WTC11 (cell line): Measurements from ENCODE around the gene RPL29. TPM values are rescaled to one million over a fixed set of nuclear protein-coding genes. Genes with fewer than 3 reads are reported as not detected.

ENCODE experiments used
- ATAC-seq: fragments of 200-7000 bp; cut with Tn5 transposase; 2 replicates; pipeline ENCODE4 v1.10.0; 2021; ENCODE audit warnings: mild to moderate bottlenecking, moderate library complexity
- CTCF ChIA-PET: fragments of 300-600 bp; sonication (Branson Sonifier 250); formaldehyde crosslinking; loops from one replicate; lab custom pipeline; 2021; ENCODE audit warnings: antibody characterized with exemption; lab: Charles Lee
- POLR2A ChIA-PET: fragments of 350-600 bp; sonication (Branson Sonifier 250); formaldehyde crosslinking; loops from one replicate; lab custom pipeline; 2021; ENCODE audit warnings: antibody characterized with exemption; lab: Charles Lee
- DNase-seq: peaks from one replicate; pipeline ENCODE4 v3.0.0; 2021; ENCODE audit warnings: low spot score
- H3K27ac Mint-ChIP-seq: 2 replicates; pipeline ENCODE4 v1.8.0; 2021; ENCODE audit warnings: mixed read lengths
- H3K27me3 Mint-ChIP-seq: 2 replicates; pipeline ENCODE4 v1.8.0; 2021; ENCODE audit warnings: low read depth, mild to moderate bottlenecking, moderate library complexity, mixed read lengths
- H3K36me3 Mint-ChIP-seq: 2 replicates; pipeline ENCODE4 v1.8.0; 2021; ENCODE audit warnings: mixed read lengths
- H3K4me1 Mint-ChIP-seq: 2 replicates; pipeline ENCODE4 v1.8.0; 2022; ENCODE audit warnings: mixed read lengths
- H3K4me3 Mint-ChIP-seq: 2 replicates; pipeline ENCODE4 v1.8.0; 2021; ENCODE audit warnings: mild to moderate bottlenecking, moderate library complexity, mixed read lengths
- H3K9me3 Mint-ChIP-seq: 2 replicates; pipeline ENCODE4 v1.8.0; 2021; ENCODE audit warnings: mixed read lengths
- AFF4 ChIP-seq: sonication (generic); formaldehyde crosslinking; IDR thresholded peaks from 2 replicates; pipeline ENCODE4 v1.8.1; 2023; ENCODE audit warnings: mild to moderate bottlenecking, missing genetic modification reagents, borderline replicate concordance
- E2F5 ChIP-seq: sonication (generic); formaldehyde crosslinking; IDR thresholded peaks from 2 replicates; pipeline ENCODE4 v1.8.1; 2022; ENCODE audit warnings: mild to moderate bottlenecking, moderate library complexity, missing genetic modification reagents
- JUN ChIP-seq: sonication (generic); formaldehyde crosslinking; IDR thresholded peaks from 2 replicates; pipeline ENCODE4 v1.8.0; 2023; ENCODE audit warnings: mild to moderate bottlenecking, missing genetic modification reagents
- NFYB ChIP-seq: sonication (generic); formaldehyde crosslinking; conservative IDR thresholded peaks from 2 replicates; pipeline ENCODE4 v1.8.0; 2022; ENCODE audit warnings: low read depth, missing genetic modification reagents
- NR1H2 ChIP-seq: sonication (generic); formaldehyde crosslinking; IDR thresholded peaks from 2 replicates; pipeline ENCODE4 v1.9.0; 2021; ENCODE audit warnings: mild to moderate bottlenecking, moderate library complexity, missing genetic modification reagents
- TCF7 ChIP-seq: sonication (generic); formaldehyde crosslinking; IDR thresholded peaks from 2 replicates; pipeline ENCODE4 v1.8.0; 2022; ENCODE audit warnings: mild to moderate bottlenecking, low read depth, missing genetic modification reagents, moderate library complexity
- ZNF281 ChIP-seq: sonication (generic); formaldehyde crosslinking; IDR thresholded peaks from 2 replicates; pipeline ENCODE4 v1.8.0; 2023; ENCODE audit warnings: mild to moderate bottlenecking, missing genetic modification reagents
- ZNF532 ChIP-seq: fragments of 250-450 bp; sonication (Bioruptor Pico); IDR thresholded peaks from 2 replicates; pipeline ENCODE4 v1.9.0; 2021; ENCODE audit warnings: mild to moderate bottlenecking, borderline replicate concordance
- total RNA-seq: library from RNA; stranded (reverse); gene quantifications from 3 replicates; pipeline ENCODE4 v1.2.3, GENCODE V29; 2021
- TF ChIP-seq, protein P1 (sequence below): sonication (generic); formaldehyde crosslinking; conservative IDR thresholded peaks from 2 replicates; pipeline ENCODE4 v1.8.1; 2023; ENCODE audit warnings: mild to moderate bottlenecking, low read depth, missing genetic modification reagents, moderate library complexity
- TF ChIP-seq, protein P2 (sequence below): fragments of 250-450 bp; sonication (Bioruptor Pico); IDR thresholded peaks from 2 replicates; pipeline ENCODE4 v1.9.0; 2021; ENCODE audit warnings: mild to moderate bottlenecking

Gene RPL29
- total RNA-seq, 1 experiment from 2014 or later: 1,343 TPM

- TF ChIP-seq AFF4 (CRISPR knock-in tag): no peak
Observed at GRCh38 chr3:51955175-51955892, 40.4 kb downstream of the RPL29 start, which contains the start of gene GPR62 (continued).

DNA sequence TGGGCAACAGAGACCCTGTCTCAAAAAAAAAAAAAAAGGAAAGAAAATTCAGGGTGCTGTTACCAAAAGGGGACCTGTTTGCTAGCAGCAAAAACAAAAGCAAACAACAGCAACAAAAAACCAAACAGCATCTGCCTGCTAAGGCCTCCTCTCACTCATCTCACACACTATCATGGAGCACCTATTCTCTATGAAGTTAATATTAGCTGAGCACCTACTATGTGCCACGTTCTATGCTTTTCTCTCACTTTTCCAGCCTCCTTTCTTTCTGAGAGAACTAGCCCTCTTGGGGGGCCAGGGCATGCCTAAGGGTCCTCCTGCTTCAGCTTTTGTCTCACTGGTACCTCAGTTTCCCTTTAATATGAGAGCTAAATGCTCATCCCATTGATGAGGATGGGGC lies 41.0 kb downstream of the RPL29 start:
- no peak for TF ChIP-seq E2F5 (CRISPR knock-in tag)
- no peak for TF ChIP-seq NFYB (CRISPR knock-in tag)
- TF ChIP-seq ZNF532 (CRISPR knock-in tag): no peak
- no peak for TF ChIP-seq NR1H2
- no peak for TF ChIP-seq JUN (CRISPR knock-in tag)
- no peak for TF ChIP-seq TCF7 (CRISPR knock-in tag)
- TF ChIP-seq, protein P1, sequence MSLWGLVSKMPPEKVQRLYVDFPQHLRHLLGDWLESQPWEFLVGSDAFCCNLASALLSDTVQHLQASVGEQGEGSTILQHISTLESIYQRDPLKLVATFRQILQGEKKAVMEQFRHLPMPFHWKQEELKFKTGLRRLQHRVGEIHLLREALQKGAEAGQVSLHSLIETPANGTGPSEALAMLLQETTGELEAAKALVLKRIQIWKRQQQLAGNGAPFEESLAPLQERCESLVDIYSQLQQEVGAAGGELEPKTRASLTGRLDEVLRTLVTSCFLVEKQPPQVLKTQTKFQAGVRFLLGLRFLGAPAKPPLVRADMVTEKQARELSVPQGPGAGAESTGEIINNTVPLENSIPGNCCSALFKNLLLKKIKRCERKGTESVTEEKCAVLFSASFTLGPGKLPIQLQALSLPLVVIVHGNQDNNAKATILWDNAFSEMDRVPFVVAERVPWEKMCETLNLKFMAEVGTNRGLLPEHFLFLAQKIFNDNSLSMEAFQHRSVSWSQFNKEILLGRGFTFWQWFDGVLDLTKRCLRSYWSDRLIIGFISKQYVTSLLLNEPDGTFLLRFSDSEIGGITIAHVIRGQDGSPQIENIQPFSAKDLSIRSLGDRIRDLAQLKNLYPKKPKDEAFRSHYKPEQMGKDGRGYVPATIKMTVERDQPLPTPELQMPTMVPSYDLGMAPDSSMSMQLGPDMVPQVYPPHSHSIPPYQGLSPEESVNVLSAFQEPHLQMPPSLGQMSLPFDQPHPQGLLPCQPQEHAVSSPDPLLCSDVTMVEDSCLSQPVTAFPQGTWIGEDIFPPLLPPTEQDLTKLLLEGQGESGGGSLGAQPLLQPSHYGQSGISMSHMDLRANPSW (CRISPR knock-in tag): no peak
- TF ChIP-seq ZNF281: no peak
- TF ChIP-seq, protein P2, sequence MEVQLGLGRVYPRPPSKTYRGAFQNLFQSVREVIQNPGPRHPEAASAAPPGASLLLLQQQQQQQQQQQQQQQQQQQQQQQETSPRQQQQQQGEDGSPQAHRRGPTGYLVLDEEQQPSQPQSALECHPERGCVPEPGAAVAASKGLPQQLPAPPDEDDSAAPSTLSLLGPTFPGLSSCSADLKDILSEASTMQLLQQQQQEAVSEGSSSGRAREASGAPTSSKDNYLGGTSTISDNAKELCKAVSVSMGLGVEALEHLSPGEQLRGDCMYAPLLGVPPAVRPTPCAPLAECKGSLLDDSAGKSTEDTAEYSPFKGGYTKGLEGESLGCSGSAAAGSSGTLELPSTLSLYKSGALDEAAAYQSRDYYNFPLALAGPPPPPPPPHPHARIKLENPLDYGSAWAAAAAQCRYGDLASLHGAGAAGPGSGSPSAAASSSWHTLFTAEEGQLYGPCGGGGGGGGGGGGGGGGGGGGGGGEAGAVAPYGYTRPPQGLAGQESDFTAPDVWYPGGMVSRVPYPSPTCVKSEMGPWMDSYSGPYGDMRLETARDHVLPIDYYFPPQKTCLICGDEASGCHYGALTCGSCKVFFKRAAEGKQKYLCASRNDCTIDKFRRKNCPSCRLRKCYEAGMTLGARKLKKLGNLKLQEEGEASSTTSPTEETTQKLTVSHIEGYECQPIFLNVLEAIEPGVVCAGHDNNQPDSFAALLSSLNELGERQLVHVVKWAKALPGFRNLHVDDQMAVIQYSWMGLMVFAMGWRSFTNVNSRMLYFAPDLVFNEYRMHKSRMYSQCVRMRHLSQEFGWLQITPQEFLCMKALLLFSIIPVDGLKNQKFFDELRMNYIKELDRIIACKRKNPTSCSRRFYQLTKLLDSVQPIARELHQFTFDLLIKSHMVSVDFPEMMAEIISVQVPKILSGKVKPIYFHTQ (CRISPR knock-in tag): no peak
- TF ChIP-seq, all 79 proteins: peak for 0
- ChIA-PET POLR2A (interaction anchor here (0.7 to 0.8 kb wide), 3 partner anchors 14 to 41 kb away, joined by 4 to 6 read pairs (median 4); partner anchors contain the start of gene RPL29), CTCF (interaction anchor here (0.6 to 2.7 kb wide), 12 partner anchors 12 to 285 kb away, joined by 3 to 9 read pairs (median 4); partner anchors contain the start of genes ABHD14B, ACY1, RPL29 and RRP9)
- ATAC-seq: no peak
- H3K4me1 Mint-ChIP-seq: peaks cover 3% of the 10 kb centered on the region; the same call in 1 of the 2 replicates
- H3K27me3 Mint-ChIP-seq: peaks cover 63% of the 10 kb centered on the region
- no peaks in the 10 kb centered on the region for H3K9me3 Mint-ChIP-seq
- DNase-seq: no peak
- H3K36me3 Mint-ChIP-seq: no peaks in the 10 kb centered on the region
- no peak overlapping the region for H3K4me3 Mint-ChIP-seq
- no peak overlapping the region for H3K27ac Mint-ChIP-seq
